ENCODE results near the gene TBX21. TPM values are rescaled to one million over a fixed set of nuclear protein-coding genes. Genes with fewer than 3 reads are reported as not detected.

The TBX21 gene
- total RNA-seq, 4 donors from 2014 or later: 0.80 TPM; not detected in 3

DNA sequence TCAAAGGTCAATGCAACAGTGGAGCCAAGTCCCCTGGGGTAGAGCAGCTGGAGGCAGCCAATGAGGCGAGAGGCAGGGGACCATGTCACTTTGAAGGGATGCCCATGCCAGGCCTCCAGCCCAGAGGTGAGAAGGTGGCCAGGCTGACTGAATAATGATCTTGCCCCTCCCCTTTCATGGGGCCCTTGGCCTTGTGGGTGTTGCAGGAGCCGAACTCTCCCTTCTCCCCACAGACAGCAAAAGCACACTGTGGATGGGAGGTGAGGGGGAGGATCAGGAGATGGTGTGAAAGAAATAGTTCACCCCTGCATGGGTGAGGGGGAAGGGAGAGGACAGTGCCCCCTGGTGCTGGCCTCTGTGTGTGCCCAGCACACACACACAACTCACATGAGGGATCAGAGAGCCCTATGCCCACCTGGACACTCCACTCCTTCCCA, 15.8 kb upstream of the TBX21 start:
- Histone ChIP-seq H3K36me3 (no peaks in the 10 kb centered on the region), H3K9me3 (no peaks in the 10 kb centered on the region), H3K27me3 (peaks cover 63% of the 10 kb centered on the region), H3K27ac (no peak overlapping the region), H3K4me3 (no peak overlapping the region), H3K4me1 (peaks cover 14% of the 10 kb centered on the region)
- DNase-seq (ENCODE audit: low spot score in 2 of 2): no peak
- no peak for TF ChIP-seq POLR2A (IDR thresholded peaks at IDR 0.05)
- no peak for TF ChIP-seq POLR2AphosphoS5 (IDR thresholded peaks at IDR 0.05)
- TF ChIP-seq, protein P1, sequence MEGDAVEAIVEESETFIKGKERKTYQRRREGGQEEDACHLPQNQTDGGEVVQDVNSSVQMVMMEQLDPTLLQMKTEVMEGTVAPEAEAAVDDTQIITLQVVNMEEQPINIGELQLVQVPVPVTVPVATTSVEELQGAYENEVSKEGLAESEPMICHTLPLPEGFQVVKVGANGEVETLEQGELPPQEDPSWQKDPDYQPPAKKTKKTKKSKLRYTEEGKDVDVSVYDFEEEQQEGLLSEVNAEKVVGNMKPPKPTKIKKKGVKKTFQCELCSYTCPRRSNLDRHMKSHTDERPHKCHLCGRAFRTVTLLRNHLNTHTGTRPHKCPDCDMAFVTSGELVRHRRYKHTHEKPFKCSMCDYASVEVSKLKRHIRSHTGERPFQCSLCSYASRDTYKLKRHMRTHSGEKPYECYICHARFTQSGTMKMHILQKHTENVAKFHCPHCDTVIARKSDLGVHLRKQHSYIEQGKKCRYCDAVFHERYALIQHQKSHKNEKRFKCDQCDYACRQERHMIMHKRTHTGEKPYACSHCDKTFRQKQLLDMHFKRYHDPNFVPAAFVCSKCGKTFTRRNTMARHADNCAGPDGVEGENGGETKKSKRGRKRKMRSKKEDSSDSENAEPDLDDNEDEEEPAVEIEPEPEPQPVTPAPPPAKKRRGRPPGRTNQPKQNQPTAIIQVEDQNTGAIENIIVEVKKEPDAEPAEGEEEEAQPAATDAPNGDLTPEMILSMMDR (IDR thresholded peaks at IDR 0.05): no peak
- no peak for TF ChIP-seq EP300 (IDR thresholded peaks at IDR 0.05)
- WGBS: 73% methylated on average over 2 of the region's 2 CpGs

DNA sequence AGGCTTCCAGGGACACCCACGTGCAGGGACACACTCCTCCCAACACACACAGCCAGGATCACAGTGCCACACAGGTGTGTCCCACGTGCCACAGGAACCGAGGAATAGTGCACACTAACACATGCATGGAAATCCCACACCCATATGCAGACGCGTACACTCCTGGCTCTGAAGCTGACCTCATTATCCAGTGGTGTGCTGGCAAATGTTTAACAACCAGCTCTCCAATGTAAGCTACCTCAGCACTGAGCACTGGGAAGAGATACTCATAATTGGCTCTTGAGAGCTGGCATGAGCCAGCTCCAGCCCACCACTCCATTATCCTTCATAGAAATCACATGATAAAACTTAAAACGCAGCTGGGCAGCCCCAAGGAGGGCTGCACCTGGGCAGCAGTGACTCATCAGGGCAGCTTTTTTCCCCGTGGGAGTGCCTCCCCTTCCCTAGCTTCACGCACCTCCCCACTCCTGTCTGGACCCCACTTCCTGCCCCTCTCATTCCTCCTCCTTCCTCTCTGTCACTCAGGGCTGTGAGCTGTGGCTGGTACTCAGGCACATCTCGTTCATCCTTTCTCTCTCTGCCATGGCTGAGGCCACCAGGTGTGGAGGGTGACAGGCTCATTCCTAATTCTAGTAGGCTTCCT, 14.9 kb upstream of the TBX21 start:
- H3K36me3 ChIP-seq: no peaks in the 10 kb centered on the region
- H3K4me1 ChIP-seq: peaks cover 14% of the 10 kb centered on the region
- no peaks in the 10 kb centered on the region for H3K9me3 ChIP-seq
- DNase-seq (ENCODE audit: low spot score in 2 of 2): no peak
- no peak overlapping the region for H3K4me3 ChIP-seq
- 22% methylated on average over 9 of the region's 9 CpGs for WGBS
- H3K27ac ChIP-seq: no peak overlapping the region
- peaks cover 70% of the 10 kb centered on the region for H3K27me3 ChIP-seq
- TF ChIP-seq EP300 (IDR thresholded peaks at IDR 0.05) (no peak), POLR2AphosphoS5 (IDR thresholded peaks at IDR 0.05) (no peak), POLR2A (IDR thresholded peaks at IDR 0.05) (no peak)
- TF ChIP-seq, protein P1 (IDR thresholded peaks at IDR 0.05): no peak

DNA sequence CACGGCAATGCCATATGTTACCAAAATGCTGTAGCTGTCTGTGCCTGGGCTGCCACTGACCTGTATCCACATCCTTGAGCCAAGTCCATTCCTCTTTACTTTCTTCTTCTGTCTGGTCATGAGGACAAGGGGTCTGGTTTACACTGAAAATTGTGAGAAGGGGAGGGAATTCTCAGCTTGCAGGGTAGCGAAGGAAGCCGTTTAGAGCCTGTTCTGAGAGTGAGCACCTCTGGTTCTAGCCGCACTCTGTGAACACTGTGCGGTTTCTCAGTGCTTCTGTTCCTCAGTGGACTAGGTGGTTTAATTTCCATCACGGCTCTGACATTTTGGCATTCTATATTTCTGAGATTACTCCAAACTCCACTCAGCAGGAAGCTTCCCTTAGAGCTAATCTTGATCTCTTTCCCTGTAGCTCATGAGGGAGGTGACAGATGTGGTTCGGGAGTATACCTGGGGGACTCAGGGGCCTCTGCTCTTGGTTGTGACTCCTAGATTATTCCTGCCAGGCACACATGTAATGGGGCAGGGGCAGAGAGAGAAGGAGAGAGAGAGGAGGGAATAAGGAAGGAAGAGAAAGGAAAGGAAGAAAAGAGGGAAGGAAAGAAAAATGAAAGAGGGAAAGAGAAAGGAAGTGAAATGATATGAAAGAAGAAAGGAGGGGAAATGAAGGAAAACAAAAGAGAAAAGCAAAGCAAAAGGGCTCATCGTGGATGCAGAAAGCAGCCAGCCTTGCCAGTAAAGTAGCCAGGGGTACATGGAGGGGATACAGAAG, 14.2 kb upstream of the TBX21 start:
- Histone ChIP-seq H3K36me3 (no peaks in the 10 kb centered on the region), H3K4me1 (peaks cover 14% of the 10 kb centered on the region), H3K4me3 (no peak overlapping the region), H3K27ac (no peak overlapping the region), H3K27me3 (peaks cover 68% of the 10 kb centered on the region), H3K9me3 (no peaks in the 10 kb centered on the region)
- DNase-seq (ENCODE audit: low spot score in 2 of 2): no peak
- WGBS: 60% methylated on average over 8 of the region's 8 CpGs
- TF ChIP-seq, protein P1 (IDR thresholded peaks at IDR 0.05): no peak
- TF ChIP-seq EP300 (IDR thresholded peaks at IDR 0.05) (no peak), POLR2AphosphoS5 (IDR thresholded peaks at IDR 0.05) (no peak), POLR2A (IDR thresholded peaks at IDR 0.05) (no peak)

DNA sequence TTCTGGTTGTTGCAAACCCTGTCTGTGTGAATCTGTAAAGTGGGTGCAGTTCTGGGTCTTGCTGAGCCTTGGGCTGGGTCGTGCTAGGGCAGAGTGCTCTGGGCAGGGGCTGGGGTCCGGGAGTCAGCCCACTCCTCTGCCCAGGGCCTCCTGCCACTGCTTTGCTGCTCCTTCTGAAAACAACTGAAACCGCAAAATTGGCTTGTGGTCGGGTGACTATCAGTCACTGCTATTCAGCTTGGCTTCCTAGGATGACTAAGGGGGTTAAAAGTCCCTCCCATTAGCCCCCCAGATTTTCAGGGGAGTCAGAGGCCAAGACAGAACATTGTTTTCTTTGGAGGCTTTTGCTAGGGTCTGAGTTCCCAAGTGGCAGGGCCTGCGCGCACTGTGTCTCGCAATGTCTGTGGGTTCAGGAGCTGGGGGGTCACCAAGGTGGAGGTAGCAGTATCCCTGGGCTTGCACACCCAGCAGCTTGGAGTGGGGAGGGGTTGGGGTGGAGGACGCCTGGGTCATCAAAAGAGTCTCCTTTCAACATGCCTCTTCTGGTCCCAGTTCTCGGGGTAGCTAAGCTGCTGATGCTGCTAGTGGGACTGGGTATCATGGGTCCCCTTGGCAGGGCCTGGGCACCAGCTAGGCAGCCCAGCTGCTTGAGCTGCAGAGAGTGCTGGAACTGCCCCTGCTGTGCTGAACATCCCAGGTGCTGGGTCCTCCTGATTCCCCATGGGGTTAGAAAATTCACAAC, 13.5 kb upstream of the TBX21 start:
- no peak for DNase-seq (ENCODE audit: low spot score in 2 of 2)
- H3K27me3 ChIP-seq: peaks cover 70% of the 10 kb centered on the region
- H3K27ac ChIP-seq: no peak overlapping the region
- H3K36me3 ChIP-seq: no peaks in the 10 kb centered on the region
- TF ChIP-seq POLR2AphosphoS5 (IDR thresholded peaks at IDR 0.05) (no peak), EP300 (IDR thresholded peaks at IDR 0.05) (no peak), POLR2A (IDR thresholded peaks at IDR 0.05) (no peak)
- TF ChIP-seq, protein P1 (IDR thresholded peaks at IDR 0.05): no peak
- no peaks in the 10 kb centered on the region for H3K9me3 ChIP-seq
- peaks cover 14% of the 10 kb centered on the region for H3K4me1 ChIP-seq
- WGBS: 76% methylated on average over 7 of the region's 9 CpGs
- H3K4me3 ChIP-seq: no peak overlapping the region

DNA sequence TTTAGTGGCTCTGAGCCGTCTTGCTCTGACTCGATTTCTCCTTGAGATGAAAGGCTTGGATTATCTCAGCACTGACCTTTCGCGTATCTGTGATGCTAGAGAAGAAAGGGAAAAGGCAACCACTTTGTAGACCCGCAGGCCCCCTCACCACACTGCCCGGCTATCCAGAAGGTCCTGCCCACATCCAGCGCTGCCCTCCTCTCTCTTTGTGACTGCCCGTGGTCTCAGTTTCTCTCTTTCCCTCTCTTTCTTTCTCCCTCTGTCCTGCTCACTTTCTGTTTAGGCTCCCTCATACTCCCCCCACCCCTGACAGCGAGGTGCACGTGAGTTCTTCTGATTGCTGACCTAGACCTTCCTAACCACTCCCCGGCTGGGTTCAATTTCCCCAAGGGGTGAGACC, 12.8 kb upstream of the TBX21 start:
- TF ChIP-seq EP300 (IDR thresholded peaks at IDR 0.05): no peak
- TF ChIP-seq POLR2A (IDR thresholded peaks at IDR 0.05): no peak
- TF ChIP-seq POLR2AphosphoS5 (IDR thresholded peaks at IDR 0.05): no peak
- TF ChIP-seq, protein P1 (IDR thresholded peaks at IDR 0.05): no peak
- 60% methylated on average over 11 of the region's 11 CpGs for WGBS
- Histone ChIP-seq H3K4me1 (peaks cover 14% of the 10 kb centered on the region), H3K9me3 (no peaks in the 10 kb centered on the region), H3K27me3 (peaks cover 70% of the 10 kb centered on the region), H3K27ac (no peak overlapping the region), H3K36me3 (no peaks in the 10 kb centered on the region), H3K4me3 (no peak overlapping the region)
- no peak for DNase-seq (ENCODE audit: low spot score in 2 of 2)

Measured in suprapubic skin (tissue), 4 donors.